Activated T-cell treated with anti-CD3 and anti-CD28 coated beads, Interleukin-2, amount 50 U/mL, for 4 hours (primary cell): ENCODE results near the gene ATRN. TPM values are rescaled to one million over a fixed set of nuclear protein-coding genes. Genes with fewer than 3 reads are reported as not detected.

Source experiments
- ATAC-seq, 2 donors: fragments of 200-7000 bp; cut with Tn5 transposase; one replicate each; pipeline ENCODE4 v1.10.0; 2021
- DNase-seq: peaks from one replicate; pipeline ENCODE4 v3.0.0-alpha.2; 2020
- H3K27me3 Mint-ChIP-seq: one replicate; pipeline ENCODE4 v1.8.0; 2021; ENCODE audit warnings: low read depth, mixed read lengths
- H3K36me3 Mint-ChIP-seq: one replicate; pipeline ENCODE4 v1.8.0; 2022; ENCODE audit warnings: mixed read lengths; ENCODE audit not compliant: insufficient read depth
- H3K4me1 Mint-ChIP-seq: one replicate; pipeline ENCODE4 v1.8.0; 2021; ENCODE audit warnings: low read depth, mixed read lengths
- H3K4me3 Mint-ChIP-seq: one replicate; pipeline ENCODE4 v1.8.0; 2021; ENCODE audit warnings: mild to moderate bottlenecking, moderate library complexity, mixed read lengths
- H3K9me3 Mint-ChIP-seq: one replicate; pipeline ENCODE4 v1.8.0; 2021; ENCODE audit warnings: mixed read lengths
- total RNA-seq, 3 donors: library from RNA; stranded (reverse); gene quantifications; one replicate each; pipeline ENCODE4 v1.2.1, GENCODE V29; 2021

Gene ATRN
- total RNA-seq, 3 donors from 2014 or later: 12.3 to 12.5 (median 12.3) TPM

GRCh38 chr20:3628502-3629314 lies 157.9 kb downstream of the ATRN start:
- no peaks in the 10 kb centered on the region for H3K9me3 Mint-ChIP-seq
- H3K27me3 Mint-ChIP-seq: no peaks in the 10 kb centered on the region

DNA sequence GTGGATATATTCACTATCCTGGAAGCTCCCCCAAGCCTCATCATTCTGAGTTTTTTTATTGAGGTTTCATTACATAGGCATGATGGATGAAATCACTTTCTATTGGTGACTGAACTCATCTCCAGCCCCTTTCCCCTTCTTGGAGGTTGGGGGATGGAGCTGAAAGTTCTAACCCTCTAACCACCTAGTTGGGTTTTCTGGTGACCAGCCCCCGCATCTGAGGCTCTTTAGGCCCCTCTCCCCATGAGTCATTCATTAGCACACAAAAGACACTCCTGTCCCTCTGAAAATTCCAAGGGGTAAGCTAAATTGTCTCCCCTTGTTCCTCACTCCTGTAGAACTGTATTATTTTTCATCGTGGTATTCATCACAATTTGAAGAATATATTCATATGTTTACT lies 159.1 kb downstream of the ATRN start:
- Mint-ChIP-seq H3K27me3 (no peaks in the 10 kb centered on the region), H3K4me3 (no peak overlapping the region), H3K9me3 (no peaks in the 10 kb centered on the region)

More at GRCh38 chr20:3628502-3629314, 157.9 kb downstream of the ATRN start:
- ATAC-seq (no peak), DNase-seq (no peak)
- Mint-ChIP-seq H3K4me1 (no peaks in the 10 kb centered on the region), H3K4me3 (no peak overlapping the region), H3K36me3 (peaks cover 31% of the 10 kb centered on the region)

DNA sequence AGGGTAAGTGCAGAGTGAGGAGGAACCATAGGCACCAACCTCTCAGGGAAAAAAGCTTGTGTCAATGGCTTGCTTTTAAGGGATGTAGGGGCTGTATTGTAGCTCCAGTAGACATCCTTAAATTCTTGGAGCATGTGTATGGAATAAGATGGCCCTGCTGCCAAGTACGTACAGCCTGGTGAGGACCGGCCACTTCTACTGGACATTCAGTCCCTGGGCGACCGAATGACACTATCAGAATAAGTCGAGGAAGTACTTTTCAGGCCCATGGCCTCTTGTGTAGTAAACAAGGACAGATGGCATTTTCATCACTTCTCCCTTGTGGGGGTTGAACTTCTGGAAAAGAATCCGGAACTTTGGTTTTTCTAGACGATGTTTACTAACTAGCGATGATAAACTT lies 159.6 kb downstream of the ATRN start:
- ATAC-seq (no peak), DNase-seq (no peak)
- Mint-ChIP-seq H3K27me3 (no peaks in the 10 kb centered on the region), H3K9me3 (no peaks in the 10 kb centered on the region), H3K36me3 (peaks cover 27% of the 10 kb centered on the region), H3K4me1 (no peaks in the 10 kb centered on the region), H3K4me3 (no peak overlapping the region)

More for the DNA sequence above, 159.1 kb downstream of the ATRN start:
- DNase-seq (no peak), ATAC-seq (no peak)
- peaks cover 29% of the 10 kb centered on the region for H3K36me3 Mint-ChIP-seq
- no peaks in the 10 kb centered on the region for H3K4me1 Mint-ChIP-seq

DNA sequence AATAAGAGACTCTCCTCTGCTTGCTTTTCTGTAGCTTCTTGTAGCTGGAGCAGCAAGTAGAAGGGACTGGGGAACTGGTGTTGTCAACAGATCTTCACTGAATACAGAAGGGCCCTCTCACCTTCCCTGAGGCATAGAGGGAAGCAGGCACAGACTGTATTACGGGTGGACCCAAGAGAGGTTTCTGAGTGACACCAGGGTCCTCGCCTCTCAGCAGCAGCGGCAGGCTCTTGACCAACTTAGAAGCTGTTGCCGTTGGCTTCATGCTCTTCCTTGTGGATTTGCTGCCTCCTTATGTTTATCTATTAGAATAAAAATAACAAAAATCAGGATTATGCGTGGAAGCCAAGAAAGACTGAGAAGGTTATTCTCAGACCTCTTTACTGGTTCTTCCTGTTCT lies 160.7 kb downstream of the ATRN start:
- H3K27me3 Mint-ChIP-seq: no peaks in the 10 kb centered on the region
- H3K4me1 Mint-ChIP-seq: no peaks in the 10 kb centered on the region
- no peaks in the 10 kb centered on the region for H3K9me3 Mint-ChIP-seq
- ATAC-seq (no peak), DNase-seq (no peak)
- peaks cover 27% of the 10 kb centered on the region for H3K36me3 Mint-ChIP-seq
- H3K4me3 Mint-ChIP-seq: no peak overlapping the region

DNA sequence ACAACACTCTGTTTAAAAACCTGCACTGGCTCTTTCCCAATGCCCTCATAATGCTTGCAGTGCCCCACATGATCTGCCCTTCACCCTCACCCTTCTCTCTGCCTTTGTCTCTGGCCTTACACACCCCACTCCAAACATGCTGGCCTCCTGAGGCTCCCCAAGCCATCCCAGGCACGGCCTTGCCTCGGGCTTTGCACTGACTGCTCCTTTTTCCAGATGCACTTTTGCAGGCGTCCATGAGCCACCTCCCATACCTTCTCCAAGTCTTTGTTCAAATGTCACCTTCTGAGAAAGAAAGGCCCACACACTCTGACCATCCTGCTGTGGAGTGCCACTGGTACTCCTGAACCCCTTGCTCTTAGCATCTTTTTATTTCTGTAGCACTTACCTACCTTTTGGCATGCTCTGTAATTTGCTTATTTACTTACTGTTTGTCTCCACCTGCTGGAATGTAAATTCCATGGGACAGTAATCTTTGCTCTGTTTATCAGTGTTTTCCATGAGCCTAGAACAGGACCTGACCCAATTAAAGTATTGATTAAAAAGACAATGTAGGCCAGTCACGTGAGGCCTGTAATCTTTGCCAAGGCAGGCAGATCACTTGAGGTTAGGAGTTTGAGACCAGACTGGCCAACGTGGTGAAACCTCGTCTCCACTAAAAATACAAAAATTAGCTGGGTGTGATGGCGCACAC lies 161.6 kb downstream of the ATRN start:
- Mint-ChIP-seq H3K9me3 (no peaks in the 10 kb centered on the region), H3K4me1 (no peaks in the 10 kb centered on the region), H3K4me3 (no peak overlapping the region), H3K27me3 (no peaks in the 10 kb centered on the region), H3K36me3 (peaks cover 21% of the 10 kb centered on the region)
- ATAC-seq (no peak), DNase-seq (no peak)

DNA sequence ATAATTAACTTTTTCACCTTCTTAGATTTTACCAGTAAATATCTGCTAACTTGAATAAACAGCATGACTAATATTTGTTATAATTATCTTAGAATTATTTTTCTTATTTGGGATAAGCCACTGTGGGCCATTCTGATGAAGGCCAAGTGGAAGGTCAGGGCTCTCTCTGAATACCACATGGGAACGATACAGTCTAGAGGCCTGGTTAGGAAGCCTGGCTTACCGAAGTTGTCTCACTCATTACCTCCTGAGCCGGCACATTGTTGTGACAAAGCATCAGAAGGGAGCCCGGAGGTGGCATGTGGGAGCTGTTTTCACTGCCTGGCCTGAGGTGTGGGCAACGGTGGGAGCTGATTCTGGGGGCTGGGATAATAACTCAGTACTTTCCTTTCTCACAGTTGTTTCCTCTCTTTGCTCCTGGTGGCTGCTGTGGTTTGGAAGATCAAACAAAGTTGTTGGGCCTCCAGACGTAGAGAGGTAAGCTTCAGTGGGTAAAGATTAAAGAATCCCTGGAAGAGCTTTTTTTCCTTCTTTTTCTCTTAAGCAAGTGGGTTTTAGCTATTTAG lies 163.2 kb downstream of the ATRN start:
- ATAC-seq: no peak
- no peak for DNase-seq
- H3K36me3 Mint-ChIP-seq: peaks cover 14% of the 10 kb centered on the region
- no peaks in the 10 kb centered on the region for H3K4me1 Mint-ChIP-seq
- no peaks in the 10 kb centered on the region for H3K9me3 Mint-ChIP-seq
- H3K4me3 Mint-ChIP-seq: no peak overlapping the region
- no peaks in the 10 kb centered on the region for H3K27me3 Mint-ChIP-seq

DNA sequence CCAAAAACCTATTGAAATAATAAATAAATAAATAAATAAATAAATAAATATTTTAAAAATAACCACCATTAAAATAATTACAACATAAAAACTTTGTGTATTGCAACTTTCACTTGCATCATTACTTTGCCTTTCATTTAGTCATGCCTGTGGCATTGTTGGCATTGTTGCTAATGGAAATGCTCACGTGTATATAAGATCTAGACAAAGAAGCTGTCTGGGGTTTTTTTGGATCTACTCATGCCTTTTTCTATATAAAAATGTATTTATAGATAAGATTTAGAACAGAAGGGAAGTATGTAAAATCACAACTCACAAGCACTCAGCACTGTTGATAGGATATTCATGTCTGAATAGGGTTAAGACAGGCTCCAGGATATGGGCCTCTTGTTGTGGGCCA lies 164.5 kb downstream of the ATRN start:
- H3K9me3 Mint-ChIP-seq: no peaks in the 10 kb centered on the region
- no peak for ATAC-seq
- no peaks in the 10 kb centered on the region for H3K4me1 Mint-ChIP-seq
- H3K27me3 Mint-ChIP-seq: no peaks in the 10 kb centered on the region
- H3K4me3 Mint-ChIP-seq: no peak overlapping the region
- DNase-seq: no peak
- H3K36me3 Mint-ChIP-seq: peaks cover 15% of the 10 kb centered on the region

GRCh38 chr20:3640259-3640658 lies 169.4 kb downstream of the ATRN start:
- H3K27me3 Mint-ChIP-seq: no peaks in the 10 kb centered on the region
- H3K36me3 Mint-ChIP-seq: peaks cover 29% of the 10 kb centered on the region
- DNase-seq (no peak), ATAC-seq (no peak)
- no peak overlapping the region for H3K4me3 Mint-ChIP-seq
- H3K9me3 Mint-ChIP-seq: no peaks in the 10 kb centered on the region
- H3K4me1 Mint-ChIP-seq: no peaks in the 10 kb centered on the region

DNA sequence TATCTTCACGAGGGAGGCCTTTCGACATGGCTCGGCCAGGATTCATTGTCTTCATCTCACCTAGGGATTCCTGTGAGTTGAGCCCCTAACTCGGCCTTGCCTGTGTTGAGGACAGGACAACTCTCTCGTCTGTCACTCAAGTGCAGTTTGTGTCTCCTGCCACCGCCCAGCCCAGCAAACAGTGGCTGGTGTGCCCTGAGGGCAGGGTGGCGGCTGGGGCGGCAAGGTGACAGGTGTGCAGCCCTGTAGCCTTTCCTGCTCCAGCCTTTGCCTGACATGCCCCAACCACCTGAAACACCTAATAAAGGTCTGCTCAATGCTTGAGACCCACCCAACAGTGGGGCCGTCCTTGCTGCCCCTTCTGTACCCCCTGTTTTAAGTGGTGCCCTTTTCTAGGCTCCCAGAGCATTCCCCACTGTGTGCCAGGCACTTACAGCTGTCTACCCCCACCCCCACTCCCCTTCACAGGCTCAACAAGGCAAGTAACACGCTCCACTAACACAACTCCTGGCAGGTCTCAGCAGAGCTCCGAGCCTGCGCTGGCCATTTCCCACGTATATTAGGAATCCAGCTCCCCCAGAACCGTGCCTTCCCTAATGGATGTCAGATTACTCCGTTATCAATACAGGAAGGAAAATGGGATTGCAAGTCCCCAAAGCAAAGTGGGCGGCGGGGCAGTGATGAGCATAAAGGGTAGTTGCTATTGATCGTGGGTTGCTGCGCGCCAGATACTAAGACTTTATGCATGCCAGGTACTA lies 174.7 kb downstream of the ATRN start:
- DNase-seq: no peak
- Mint-ChIP-seq H3K4me1 (no peaks in the 10 kb centered on the region), H3K9me3 (no peaks in the 10 kb centered on the region), H3K4me3 (no peak overlapping the region), H3K27me3 (no peaks in the 10 kb centered on the region), H3K36me3 (peaks cover 39% of the 10 kb centered on the region)
- no peak for ATAC-seq

DNA sequence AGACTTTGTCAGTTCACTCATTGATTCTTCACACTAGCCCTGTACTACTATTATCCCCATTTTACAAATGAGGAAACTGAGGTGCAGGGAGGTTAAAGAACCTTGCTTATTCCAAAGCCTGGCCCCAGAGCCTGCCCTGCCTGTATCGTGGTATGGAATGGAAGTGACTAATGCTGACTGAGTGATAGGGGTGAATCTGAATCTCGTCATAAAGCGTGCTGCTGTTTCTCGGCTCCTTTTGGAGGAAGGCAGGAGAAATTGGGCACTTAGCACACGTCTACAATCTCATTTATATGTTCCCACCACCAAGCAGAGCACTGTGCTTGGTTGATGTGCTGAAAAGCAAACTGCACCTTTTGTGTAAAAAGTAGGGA lies 175.2 kb downstream of the ATRN start:
- ATAC-seq (no peak), DNase-seq (no peak)
- Mint-ChIP-seq H3K4me3 (no peak overlapping the region), H3K36me3 (peaks cover 36% of the 10 kb centered on the region), H3K4me1 (no peaks in the 10 kb centered on the region), H3K27me3 (no peaks in the 10 kb centered on the region), H3K9me3 (no peaks in the 10 kb centered on the region)

GRCh38 chr20:3646651-3647050 lies 175.8 kb downstream of the ATRN start:
- ATAC-seq (no peak), DNase-seq (no peak)
- Mint-ChIP-seq H3K27me3 (no peaks in the 10 kb centered on the region), H3K4me3 (no peak overlapping the region), H3K4me1 (no peaks in the 10 kb centered on the region), H3K9me3 (no peaks in the 10 kb centered on the region), H3K36me3 (peaks cover 38% of the 10 kb centered on the region)

GRCh38 chr20:3647473-3647872 lies 176.7 kb downstream of the ATRN start:
- Mint-ChIP-seq H3K9me3 (no peaks in the 10 kb centered on the region), H3K4me3 (no peak overlapping the region), H3K4me1 (peaks cover 3% of the 10 kb centered on the region), H3K27me3 (no peaks in the 10 kb centered on the region), H3K36me3 (peaks cover 35% of the 10 kb centered on the region)
- DNase-seq: no peak
- ATAC-seq: no peak

DNA sequence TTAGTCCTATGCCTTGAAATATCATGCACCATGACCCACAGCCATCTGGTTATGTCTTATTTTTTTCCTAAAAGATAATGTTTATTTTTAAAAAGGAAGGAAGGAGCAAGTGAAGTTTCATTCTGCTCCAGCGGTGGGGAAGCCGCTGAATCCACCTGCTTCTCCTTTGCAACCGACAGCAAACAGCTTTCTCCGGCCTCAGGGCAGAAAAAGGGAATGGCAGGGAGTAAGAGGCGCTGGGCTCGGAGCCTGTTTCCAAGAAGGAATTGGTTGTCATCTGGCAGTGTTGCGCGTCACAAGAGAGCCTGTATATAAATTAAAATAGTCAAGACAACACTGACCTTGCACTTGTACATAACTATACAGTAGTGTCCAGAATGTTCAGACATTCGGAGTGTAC lies 178.1 kb downstream of the ATRN start:
- Mint-ChIP-seq H3K36me3 (peaks cover 34% of the 10 kb centered on the region), H3K4me3 (no peak overlapping the region), H3K9me3 (peaks cover 6% of the 10 kb centered on the region)

DNA sequence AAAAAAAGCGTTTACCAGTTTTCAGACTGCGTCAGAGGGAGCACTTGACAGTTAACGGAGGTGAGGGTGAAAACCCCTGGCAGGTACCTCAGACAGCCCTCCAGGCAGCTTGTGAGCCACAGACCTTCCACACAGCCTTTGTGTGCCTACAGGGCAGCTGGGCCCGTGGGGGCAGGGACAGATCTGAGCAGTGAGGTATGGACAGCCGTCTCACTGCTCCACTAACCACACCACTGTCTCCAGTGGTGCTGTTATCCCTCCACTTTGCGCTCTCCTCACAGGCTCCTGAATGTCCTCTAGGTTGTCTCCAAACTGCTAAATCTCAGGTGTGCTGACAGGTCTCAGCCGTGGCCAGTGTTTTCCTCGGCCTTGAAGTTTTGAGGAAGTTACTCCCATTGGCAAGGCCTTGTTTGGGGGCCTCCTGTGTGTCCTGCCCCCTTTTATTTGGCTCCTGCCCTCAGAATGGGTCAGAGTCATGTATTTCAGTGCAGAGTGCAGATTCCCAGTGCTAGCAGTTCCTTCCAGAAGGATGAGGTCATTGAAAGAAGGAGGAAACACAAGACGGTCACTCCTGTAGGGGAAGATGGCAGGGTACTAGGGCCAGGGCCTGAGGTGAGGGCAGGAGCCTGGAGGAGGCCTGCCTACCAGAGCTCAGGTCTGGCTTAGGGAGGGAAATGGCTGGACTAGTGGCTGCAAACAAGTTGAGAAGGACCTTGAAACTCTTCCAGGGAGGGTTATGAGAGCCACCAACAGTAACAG lies 180.6 kb downstream of the ATRN start:
- ATAC-seq (no peak), DNase-seq (no peak)
- no peak overlapping the region for H3K4me3 Mint-ChIP-seq
- H3K27me3 Mint-ChIP-seq: no peaks in the 10 kb centered on the region
- H3K36me3 Mint-ChIP-seq: peaks cover 22% of the 10 kb centered on the region
- peaks cover 8% of the 10 kb centered on the region for H3K4me1 Mint-ChIP-seq
- peaks cover 6% of the 10 kb centered on the region for H3K9me3 Mint-ChIP-seq

More for the DNA sequence above, 178.1 kb downstream of the ATRN start:
- DNase-seq: no peak
- Mint-ChIP-seq H3K27me3 (no peaks in the 10 kb centered on the region), H3K4me1 (peaks cover 8% of the 10 kb centered on the region)
- ATAC-seq: no peak
